Kidney epithelial cell (primary cell): ENCODE data around the gene CADM3. TPM values are rescaled to one million over a fixed set of nuclear protein-coding genes. Genes with fewer than 3 reads are reported as not detected.

Source experiments
- DNase-seq: peaks from one replicate; pipeline ENCODE4 v3.0.0-alpha.2; 2010; ENCODE audit warnings: low read depth
- H3K27me3 ChIP-seq: 2 replicates; pipeline ENCODE4 v1.6.0; 2011; ENCODE audit warnings: low read length; ENCODE audit not compliant: control insufficient read depth, insufficient read depth
- H3K36me3 ChIP-seq: 2 replicates; pipeline ENCODE4 v1.5.1; 2011; ENCODE audit warnings: low read length; ENCODE audit not compliant: control insufficient read depth, insufficient read depth
- H3K4me3 ChIP-seq: 2 replicates; pipeline ENCODE4 v1.5.1; 2011; ENCODE audit warnings: low read depth, mild to moderate bottlenecking, control low read depth, low read length
- CTCF ChIP-seq: IDR thresholded peaks from 2 replicates; pipeline ENCODE4 v1.5.1; 2011; ENCODE audit warnings: mild to moderate bottlenecking, moderate library complexity, low read length, control low read depth, inconsistent platforms; ENCODE audit not compliant: insufficient read depth, poor library complexity, severe bottlenecking
- total RNA-seq: library from RNA; depleted of rRNA; stranded (reverse); fragments of >200 nt; gene quantifications from 2 replicates; pipeline ENCODE4 v1.2.3, GENCODE V29; 2015

Gene CADM3
- total RNA-seq, 1 donor from 2014 or later: 0.04 TPM

- DNase-seq: no peak
- Histone ChIP-seq H3K36me3 (no peaks in the 10 kb centered on the region), H3K27me3 (peaks cover 2% of the 10 kb centered on the region), H3K4me3 (no peak overlapping the region)
- TF ChIP-seq CTCF: no peak
Observed at GRCh38 chr1:159141584-159142390, 29.6 kb upstream of the CADM3 start.

- DNase-seq: no peak
- Histone ChIP-seq H3K27me3 (peaks cover 2% of the 10 kb centered on the region), H3K36me3 (no peaks in the 10 kb centered on the region), H3K4me3 (no peak overlapping the region)
- TF ChIP-seq CTCF: no peak
Observed at GRCh38 chr1:159142391-159142663, 29.1 kb upstream of the CADM3 start.

- no peak for DNase-seq
- H3K27me3 ChIP-seq: peaks cover 2% of the 10 kb centered on the region
- TF ChIP-seq CTCF: no peak
- H3K36me3 ChIP-seq: no peaks in the 10 kb centered on the region
- H3K4me3 ChIP-seq: no peak overlapping the region
Observed at GRCh38 chr1:159142726-159143510, 28.5 kb upstream of the CADM3 start.

GRCh38 chr1:159144571-159144970, 26.8 kb upstream of the CADM3 start:
- no peak for DNase-seq
- TF ChIP-seq CTCF: no peak
- Histone ChIP-seq H3K4me3 (no peak overlapping the region), H3K36me3 (no peaks in the 10 kb centered on the region), H3K27me3 (peaks cover 2% of the 10 kb centered on the region)

- Histone ChIP-seq H3K27me3 (no peaks in the 10 kb centered on the region), H3K36me3 (no peaks in the 10 kb centered on the region), H3K4me3 (no peak overlapping the region)
- no peak for TF ChIP-seq CTCF
- no peak for DNase-seq
Observed at GRCh38 chr1:159146980-159147379, 24.4 kb upstream of the CADM3 start.
